ENCODE results near the gene DGKB. TPM values are rescaled to one million over a fixed set of nuclear protein-coding genes. Genes with fewer than 3 reads are reported as not detected.

DGKB gene
- total RNA-seq, 2 experiments from 2014 or later, result not detected

DNA sequence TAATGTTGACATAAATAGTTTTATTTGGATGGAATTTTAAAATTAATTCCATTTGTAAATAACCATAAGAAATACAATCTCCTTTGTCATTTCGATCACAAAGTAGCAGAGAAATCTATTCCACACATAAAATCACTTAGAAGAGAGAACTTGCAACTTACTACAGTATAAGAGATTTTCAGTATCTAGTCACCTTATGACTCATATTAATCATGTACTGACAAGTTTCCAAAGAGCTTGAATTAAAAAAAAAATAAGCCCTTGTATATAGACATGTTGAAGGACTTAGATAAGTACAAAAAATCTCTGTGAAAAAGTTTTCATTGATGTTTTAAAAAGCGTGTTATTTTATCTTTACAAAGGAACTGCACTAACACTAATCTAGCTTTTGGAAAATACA, 706.0 kb downstream of the DGKB start:
- no peak overlapping the region for H3K4me3 Mint-ChIP-seq
- DNase-seq (no peak), ATAC-seq (ENCODE audit: low read depth) (no peak)
- peaks cover 2% of the 10 kb centered on the region for H3K9me3 Mint-ChIP-seq
- POLR2A ChIA-PET, result no interaction called here
- H3K27me3 Mint-ChIP-seq, result no peaks in the 10 kb centered on the region
- H3K36me3 Mint-ChIP-seq, result no peaks in the 10 kb centered on the region
- no peaks in the 10 kb centered on the region for H3K4me1 Mint-ChIP-seq
- H3K27ac Mint-ChIP-seq, result no peak overlapping the region

DNA sequence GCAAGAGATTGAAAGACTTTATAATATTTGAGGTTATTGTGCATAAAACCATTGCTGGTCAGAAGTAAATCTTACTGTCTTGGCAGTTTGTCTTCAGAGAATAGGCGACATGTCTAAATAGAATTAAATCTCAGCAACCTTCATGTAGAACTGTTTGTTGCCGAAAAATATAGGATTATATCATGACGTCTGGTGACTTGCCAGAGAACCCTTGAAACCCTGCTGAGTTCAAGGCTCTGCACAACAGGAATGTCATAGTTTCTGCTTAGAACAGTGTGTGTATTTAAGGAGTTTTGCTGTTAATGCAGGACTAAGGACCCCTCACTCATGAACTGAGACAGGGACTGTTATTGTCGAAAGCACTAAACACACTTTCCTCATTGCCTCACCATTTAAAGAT, 706.7 kb downstream of the DGKB start:
- ATAC-seq (ENCODE audit: low read depth), result no peak
- Mint-ChIP-seq H3K4me1 (no peaks in the 10 kb centered on the region), H3K9me3 (no peaks in the 10 kb centered on the region), H3K4me3 (no peak overlapping the region), H3K27me3 (no peaks in the 10 kb centered on the region), H3K27ac (no peak overlapping the region), H3K36me3 (no peaks in the 10 kb centered on the region)
- no peak for DNase-seq
- POLR2A ChIA-PET, result no interaction called here

DNA sequence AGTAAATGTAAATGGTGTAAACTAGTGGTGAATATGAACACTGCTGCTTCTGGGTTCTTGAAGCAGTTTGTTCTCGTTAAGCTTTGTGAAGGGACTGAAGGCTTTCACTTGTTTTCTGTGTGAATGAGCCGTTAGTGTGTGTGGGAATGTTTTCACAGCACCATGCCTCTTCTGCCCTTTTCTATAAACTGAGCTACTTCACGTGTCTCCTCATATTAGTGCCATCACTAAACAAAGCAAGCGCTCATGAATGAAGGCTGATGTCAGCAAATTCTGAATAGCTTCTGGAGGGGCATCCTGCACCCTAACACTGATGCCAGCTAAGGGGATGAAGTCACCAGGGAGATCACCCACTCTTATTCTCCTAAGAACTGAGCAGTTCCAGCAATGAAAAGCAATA, 707.5 kb downstream of the DGKB start:
- ATAC-seq (ENCODE audit: low read depth) (no peak), DNase-seq (no peak)
- POLR2A ChIA-PET, result no interaction called here
- Mint-ChIP-seq H3K4me3 (no peak overlapping the region), H3K9me3 (no peaks in the 10 kb centered on the region), H3K27ac (no peak overlapping the region), H3K4me1 (no peaks in the 10 kb centered on the region), H3K27me3 (no peaks in the 10 kb centered on the region), H3K36me3 (no peaks in the 10 kb centered on the region)

DNA sequence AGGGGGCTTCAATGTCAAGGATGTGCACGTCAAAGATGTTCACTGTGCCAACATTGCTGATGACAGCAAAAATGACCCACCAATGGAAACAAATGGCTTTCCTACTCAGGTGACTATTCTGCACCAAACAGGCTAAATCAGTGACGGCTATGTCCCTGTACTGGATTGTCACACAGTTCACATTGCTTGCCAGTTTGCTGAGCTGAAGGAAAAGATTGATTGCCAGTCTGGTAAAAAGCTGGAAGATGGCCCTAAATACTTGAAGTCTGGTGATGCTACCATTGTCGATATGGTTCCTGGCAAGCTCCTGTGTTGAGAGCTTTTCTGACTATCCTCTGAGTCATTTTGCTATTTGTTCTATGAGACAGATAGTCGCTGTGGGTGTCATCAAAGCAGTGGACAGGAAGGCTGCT, 710.9 kb downstream of the DGKB start:
- ATAC-seq (ENCODE audit: low read depth), result no peak
- DNase-seq, result no peak
- POLR2A ChIA-PET, result no interaction called here
- Mint-ChIP-seq H3K4me1 (no peaks in the 10 kb centered on the region), H3K4me3 (no peak overlapping the region), H3K27me3 (no peaks in the 10 kb centered on the region), H3K36me3 (no peaks in the 10 kb centered on the region), H3K27ac (no peak overlapping the region), H3K9me3 (peaks cover 2% of the 10 kb centered on the region)

DNA sequence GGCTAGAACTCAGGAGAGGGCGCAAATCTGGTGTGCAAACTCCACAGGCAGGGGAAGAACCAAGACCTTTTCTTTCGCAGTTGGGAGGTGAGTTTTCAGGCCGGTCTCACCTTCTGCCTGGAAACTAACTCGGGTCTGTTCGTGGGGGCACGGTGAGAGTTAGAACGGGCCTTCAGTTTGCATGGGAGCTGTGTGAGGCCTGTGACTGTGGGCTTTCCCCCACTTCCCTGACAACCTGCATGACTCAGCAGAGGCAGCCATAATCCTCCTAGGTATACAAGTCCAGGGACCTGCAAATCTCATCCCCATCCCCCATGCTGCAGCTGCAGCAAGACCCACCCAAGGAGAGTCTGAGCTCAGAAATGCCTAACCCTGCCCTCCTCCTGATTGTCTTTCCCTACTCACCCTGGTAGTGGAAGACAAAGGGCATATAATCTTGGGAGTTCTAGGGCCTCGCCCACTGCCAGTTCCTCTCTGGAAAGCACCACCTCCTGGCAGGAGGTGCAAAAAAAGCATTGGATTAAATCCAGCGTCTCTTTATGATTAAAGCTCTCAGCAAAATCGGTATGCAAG, 718.2 kb downstream of the DGKB start:
- Mint-ChIP-seq H3K9me3 (peaks cover 5% of the 10 kb centered on the region), H3K4me3 (no peak overlapping the region), H3K36me3 (no peaks in the 10 kb centered on the region), H3K27ac (no peak overlapping the region), H3K27me3 (no peaks in the 10 kb centered on the region), H3K4me1 (no peaks in the 10 kb centered on the region)
- no peak for DNase-seq
- ATAC-seq (ENCODE audit: low read depth), result no peak
- POLR2A ChIA-PET, result no interaction called here

DNA sequence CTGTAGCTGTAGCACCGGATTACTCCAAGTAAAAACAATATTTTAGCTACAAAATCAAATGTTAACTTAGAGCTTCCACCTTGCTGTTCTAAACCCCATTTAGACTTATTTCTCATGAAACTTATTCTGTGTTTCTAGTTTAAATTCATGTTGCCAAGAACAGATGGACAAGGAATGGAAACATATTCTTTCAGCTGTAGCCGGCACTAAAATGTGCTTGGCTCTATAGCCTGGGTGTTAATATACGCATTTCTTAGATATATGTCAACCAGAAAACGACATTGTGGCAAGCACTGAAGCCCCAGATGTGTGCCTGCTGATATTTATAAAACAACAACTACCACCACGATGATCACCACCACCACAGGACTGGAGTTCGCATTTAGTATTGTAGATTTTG, 722.8 kb downstream of the DGKB start:
- Mint-ChIP-seq H3K9me3 (peaks cover 3% of the 10 kb centered on the region), H3K4me1 (no peaks in the 10 kb centered on the region), H3K36me3 (no peaks in the 10 kb centered on the region), H3K4me3 (no peak overlapping the region), H3K27ac (no peak overlapping the region), H3K27me3 (no peaks in the 10 kb centered on the region)
- no peak for DNase-seq
- no peak for ATAC-seq (ENCODE audit: low read depth)
- POLR2A ChIA-PET, result no interaction called here

DNA sequence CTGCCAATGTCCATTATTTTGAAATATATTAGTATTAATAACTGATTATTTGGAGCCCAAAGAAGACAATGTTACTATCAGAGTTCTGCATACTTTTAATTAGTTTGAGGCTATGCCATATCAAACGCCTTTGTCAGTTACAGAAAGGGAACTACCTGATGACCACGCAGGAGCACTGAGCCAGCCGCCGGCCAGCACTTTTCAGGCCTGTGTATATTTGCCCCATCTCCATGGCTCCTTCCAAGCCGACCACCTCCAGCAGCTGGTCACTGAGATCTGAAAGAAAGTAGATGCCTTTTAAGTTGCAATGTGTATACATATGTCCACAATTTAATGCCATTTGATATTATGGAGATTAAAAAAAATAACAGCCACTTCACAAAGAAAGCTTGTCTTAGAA, 724.7 kb downstream of the DGKB start:
- H3K27me3 Mint-ChIP-seq, result no peaks in the 10 kb centered on the region
- ATAC-seq (ENCODE audit: low read depth), result no peak
- no peaks in the 10 kb centered on the region for H3K36me3 Mint-ChIP-seq
- DNase-seq, result no peak
- no peaks in the 10 kb centered on the region for H3K4me1 Mint-ChIP-seq
- peaks cover 4% of the 10 kb centered on the region for H3K9me3 Mint-ChIP-seq
- H3K27ac Mint-ChIP-seq, result no peak overlapping the region
- H3K4me3 Mint-ChIP-seq, result no peak overlapping the region
- POLR2A ChIA-PET, result no interaction called here

DNA sequence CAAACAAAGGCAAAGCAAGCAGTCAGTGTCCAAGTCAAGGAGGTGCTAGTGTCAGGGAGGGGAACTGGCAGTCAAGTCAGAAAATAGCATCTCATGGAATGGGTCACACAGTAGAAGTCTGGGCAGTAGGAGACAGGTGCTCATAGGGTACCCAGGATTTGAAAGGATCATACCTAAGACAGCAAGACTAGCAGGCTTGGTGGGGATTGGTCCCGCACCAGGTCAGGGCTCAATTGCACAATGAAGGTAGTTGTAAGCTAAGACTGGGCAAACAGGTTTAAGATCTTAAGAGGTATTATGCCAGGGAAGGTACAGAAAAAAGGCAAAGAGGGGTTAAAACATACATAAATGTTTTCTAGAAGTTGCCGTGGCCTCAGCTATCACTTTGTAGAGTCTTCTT, 731.7 kb downstream of the DGKB start:
- no peaks in the 10 kb centered on the region for H3K4me1 Mint-ChIP-seq
- H3K36me3 Mint-ChIP-seq, result no peaks in the 10 kb centered on the region
- POLR2A ChIA-PET, result no interaction called here

DNA sequence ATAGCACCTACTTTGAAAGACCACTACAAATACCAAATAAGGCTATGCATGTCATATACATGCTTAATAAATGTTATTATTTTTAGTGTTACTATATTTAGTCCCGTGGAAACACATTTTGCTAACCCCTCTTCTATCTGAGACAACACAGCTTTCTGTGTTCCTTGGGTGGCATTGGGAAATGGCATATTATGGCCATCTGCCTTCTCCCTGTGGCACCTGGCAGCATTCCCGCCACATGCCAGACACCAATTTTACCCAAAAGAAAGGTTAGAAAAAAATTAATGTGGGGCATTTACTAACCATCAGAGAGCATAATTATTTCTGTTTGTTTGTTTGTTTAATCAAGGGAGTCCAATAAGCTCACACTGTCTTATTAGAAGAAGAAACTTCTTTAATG, 744.4 kb downstream of the DGKB start:
- DNase-seq (no peak), ATAC-seq (ENCODE audit: low read depth) (no peak)
- no peaks in the 10 kb centered on the region for H3K4me1 Mint-ChIP-seq
- POLR2A ChIA-PET, result no interaction called here
- H3K4me3 Mint-ChIP-seq, result no peak overlapping the region
- H3K27me3 Mint-ChIP-seq, result no peaks in the 10 kb centered on the region
- H3K27ac Mint-ChIP-seq, result no peak overlapping the region
- H3K9me3 Mint-ChIP-seq, result peaks cover 6% of the 10 kb centered on the region
- H3K36me3 Mint-ChIP-seq, result no peaks in the 10 kb centered on the region

More for the DNA sequence above, 731.7 kb downstream of the DGKB start:
- ATAC-seq (ENCODE audit: low read depth) (no peak), DNase-seq (no peak)
- Mint-ChIP-seq H3K4me3 (no peak overlapping the region), H3K9me3 (peaks cover 10% of the 10 kb centered on the region), H3K27ac (no peak overlapping the region), H3K27me3 (no peaks in the 10 kb centered on the region)

DNA sequence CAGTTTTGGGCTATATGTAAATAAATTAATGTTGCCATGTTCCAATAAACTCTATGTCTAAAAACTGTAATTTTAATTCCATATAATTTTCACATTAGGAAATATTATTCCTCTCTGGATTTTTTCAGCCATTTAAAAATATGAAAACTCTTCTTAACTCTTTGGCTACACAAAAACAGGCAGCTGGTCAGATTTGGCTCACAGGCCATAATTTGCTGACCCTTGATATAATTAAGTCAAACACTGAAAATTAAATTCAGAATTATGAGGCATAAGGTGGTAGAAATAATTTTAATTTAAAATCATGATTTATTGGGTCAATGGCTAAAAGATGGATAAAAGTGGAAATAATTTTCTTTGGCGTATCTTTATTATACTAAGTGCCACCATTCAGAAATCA, 746.1 kb downstream of the DGKB start:
- H3K4me1 Mint-ChIP-seq, result no peaks in the 10 kb centered on the region
- peaks cover 6% of the 10 kb centered on the region for H3K9me3 Mint-ChIP-seq
- H3K36me3 Mint-ChIP-seq, result no peaks in the 10 kb centered on the region
- no peak overlapping the region for H3K4me3 Mint-ChIP-seq
- DNase-seq (no peak), ATAC-seq (ENCODE audit: low read depth) (no peak)
- no peaks in the 10 kb centered on the region for H3K27me3 Mint-ChIP-seq
- POLR2A ChIA-PET, result no interaction called here
- H3K27ac Mint-ChIP-seq, result no peak overlapping the region

DNA sequence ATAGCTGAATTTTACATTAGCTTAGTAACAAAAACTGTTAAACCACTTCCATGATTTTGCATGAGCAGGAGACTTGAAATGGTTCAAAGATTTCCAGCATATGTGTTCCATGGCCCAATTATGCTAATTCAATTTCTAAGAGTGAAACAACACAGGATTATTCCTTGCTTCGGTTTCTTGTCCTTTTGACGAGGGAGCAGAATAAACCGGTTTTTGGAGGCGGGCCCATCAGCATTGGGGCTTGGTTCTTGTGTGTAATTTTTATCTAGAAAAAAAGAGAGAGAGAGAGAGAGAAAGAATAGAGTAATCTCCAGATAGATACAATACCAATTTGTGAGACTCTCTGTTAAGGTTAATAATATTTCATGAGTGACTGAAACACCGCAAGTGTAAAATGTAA, 753.6 kb downstream of the DGKB start:
- H3K27ac Mint-ChIP-seq, result no peak overlapping the region
- H3K27me3 Mint-ChIP-seq, result no peaks in the 10 kb centered on the region
- peaks cover 2% of the 10 kb centered on the region for H3K9me3 Mint-ChIP-seq
- H3K4me1 Mint-ChIP-seq, result no peaks in the 10 kb centered on the region
- POLR2A ChIA-PET, result no interaction called here
- DNase-seq, result no peak
- no peak for ATAC-seq (ENCODE audit: low read depth)
- no peak overlapping the region for H3K4me3 Mint-ChIP-seq
- H3K36me3 Mint-ChIP-seq, result no peaks in the 10 kb centered on the region

DNA sequence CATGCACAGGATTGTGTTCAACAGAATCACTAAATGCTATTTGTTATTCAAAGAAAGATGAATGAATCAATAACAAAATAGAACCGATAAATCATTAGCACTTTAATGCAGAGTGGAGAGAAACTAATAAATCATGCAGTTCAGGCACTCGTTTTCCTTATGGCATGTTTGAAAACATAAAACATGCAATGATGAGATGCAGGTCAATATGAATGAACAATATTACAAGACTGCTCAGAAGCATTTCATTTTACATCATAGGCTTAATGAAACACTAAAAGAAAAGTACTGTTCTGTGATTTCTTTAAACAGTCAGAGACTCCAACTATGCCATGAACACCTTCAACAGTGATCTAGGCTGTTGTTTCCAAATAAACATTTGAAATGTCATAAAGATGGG, 755.0 kb downstream of the DGKB start:
- Mint-ChIP-seq H3K9me3 (no peaks in the 10 kb centered on the region), H3K4me1 (no peaks in the 10 kb centered on the region), H3K4me3 (no peak overlapping the region), H3K27me3 (no peaks in the 10 kb centered on the region), H3K36me3 (no peaks in the 10 kb centered on the region), H3K27ac (no peak overlapping the region)
- DNase-seq (no peak), ATAC-seq (ENCODE audit: low read depth) (no peak)
- POLR2A ChIA-PET, result no interaction called here

DNA sequence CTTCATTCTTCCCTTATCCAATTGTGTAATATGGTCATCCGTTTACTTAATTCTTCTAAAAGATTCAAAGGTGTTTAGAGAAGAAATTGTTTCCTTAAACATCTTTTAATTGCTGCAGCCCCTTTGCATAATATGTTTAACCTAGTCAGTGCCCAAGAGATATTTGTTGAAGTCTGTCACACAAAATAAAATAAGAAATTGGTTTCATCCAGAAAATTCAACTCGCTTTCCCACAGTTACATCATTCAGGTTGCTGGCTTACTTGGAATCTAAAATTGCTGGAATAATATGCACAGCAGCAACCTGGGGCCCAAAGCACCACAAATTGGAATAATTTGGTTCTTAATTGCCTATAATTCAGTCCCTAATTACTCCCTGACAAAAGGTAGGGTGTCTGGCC, 758.0 kb downstream of the DGKB start:
- no peak for ATAC-seq (ENCODE audit: low read depth)
- Mint-ChIP-seq H3K4me1 (no peaks in the 10 kb centered on the region), H3K27me3 (no peaks in the 10 kb centered on the region), H3K36me3 (no peaks in the 10 kb centered on the region), H3K9me3 (peaks cover 1% of the 10 kb centered on the region), H3K4me3 (no peak overlapping the region), H3K27ac (no peak overlapping the region)
- DNase-seq, result no peak
- POLR2A ChIA-PET, result no interaction called here

DNA sequence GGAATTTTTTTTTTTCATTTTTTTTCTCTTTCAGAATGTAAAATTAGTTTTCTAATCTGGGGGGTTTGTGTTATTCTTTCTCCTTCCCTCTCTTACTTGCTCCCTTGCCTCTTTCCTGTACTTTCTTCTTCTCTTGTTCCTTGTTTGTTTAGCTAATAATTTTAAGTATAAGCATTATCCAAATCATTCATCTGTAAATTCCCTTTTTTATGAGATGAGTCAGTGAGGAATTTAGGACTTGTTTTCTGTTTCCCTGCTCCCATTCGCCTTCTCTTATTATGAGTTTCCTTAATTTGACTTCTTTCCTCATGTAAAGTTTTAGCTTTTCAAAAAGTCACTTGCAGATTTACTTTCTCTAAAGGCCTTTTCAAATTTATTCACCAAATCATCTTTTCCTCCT, 758.4 kb downstream of the DGKB start:
- Mint-ChIP-seq H3K4me1 (no peaks in the 10 kb centered on the region), H3K27ac (no peak overlapping the region), H3K36me3 (no peaks in the 10 kb centered on the region), H3K9me3 (peaks cover 1% of the 10 kb centered on the region), H3K27me3 (no peaks in the 10 kb centered on the region), H3K4me3 (no peak overlapping the region)
- POLR2A ChIA-PET, result no interaction called here
- ATAC-seq (ENCODE audit: low read depth), result no peak
- DNase-seq, result no peak

DNA sequence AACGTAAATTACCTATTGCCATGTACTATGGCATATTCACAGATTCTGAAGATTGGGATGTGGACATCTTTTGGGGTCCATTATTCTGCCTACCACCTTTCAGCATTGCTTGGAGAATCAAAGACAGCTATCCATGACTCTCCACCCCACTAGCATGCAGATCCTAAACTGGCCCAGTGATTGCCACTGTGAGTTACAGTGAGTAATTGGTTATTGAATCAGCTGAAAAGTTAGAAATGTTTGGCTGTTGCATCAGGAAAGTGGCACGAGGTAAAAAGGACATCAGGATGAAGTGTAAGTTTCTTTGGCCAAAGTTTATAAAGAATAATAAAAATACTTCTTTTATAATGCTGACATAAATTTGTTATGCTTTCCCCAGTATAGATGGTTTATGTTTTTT, 764.9 kb downstream of the DGKB start:
- H3K4me1 Mint-ChIP-seq, result no peaks in the 10 kb centered on the region
- POLR2A ChIA-PET, result no interaction called here
- H3K36me3 Mint-ChIP-seq, result no peaks in the 10 kb centered on the region
- H3K27me3 Mint-ChIP-seq, result no peaks in the 10 kb centered on the region
- ATAC-seq (ENCODE audit: low read depth) (no peak), DNase-seq (no peak)
- no peak overlapping the region for H3K4me3 Mint-ChIP-seq
- H3K27ac Mint-ChIP-seq, result no peak overlapping the region
- H3K9me3 Mint-ChIP-seq, result peaks cover 1% of the 10 kb centered on the region

Measured in activated naive CD8-positive, alpha-beta T cell treated with anti-CD3 and anti-CD28 coated beads, Interleukin-2, amount 10 ng/mL, durations not matched to agents 7 days and 5 days (primary cell).